GM19455 (cell line): ENCODE results near the gene EVA1C.
"Not testable (repeated sequence)": the region's sequence is repeated elsewhere in the genome, so short reads cannot be mapped to it uniquely, and the experiment has no call there.

Experiments
- ATAC-seq: cut with Tn5 transposase; IDR thresholded peaks from one replicate; pipeline ENCODE4 v1.9.1; 2021; ENCODE audit not compliant: unreplicated experiment

EVA1C gene

DNA sequence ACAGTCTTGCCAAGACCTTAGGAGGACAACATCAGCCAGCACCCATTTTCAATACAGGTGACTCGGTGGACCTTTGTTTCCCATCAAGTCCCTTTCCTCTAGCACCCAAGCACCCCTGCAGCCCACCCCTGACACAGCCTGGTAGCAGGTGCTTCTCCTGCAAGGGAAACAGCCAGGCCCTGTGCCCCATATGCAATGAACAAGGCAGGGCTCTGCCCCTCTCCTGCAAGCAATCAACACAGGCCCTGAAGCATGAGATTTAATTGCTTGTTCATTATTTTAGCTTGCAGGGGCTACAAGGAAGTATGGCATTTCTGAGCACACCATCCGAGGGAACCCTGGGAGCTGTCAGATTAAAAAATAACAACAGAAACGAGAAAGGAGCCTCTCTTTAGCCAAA lies 137.4 kb downstream of the EVA1C start:
- ATAC-seq = no peak

DNA sequence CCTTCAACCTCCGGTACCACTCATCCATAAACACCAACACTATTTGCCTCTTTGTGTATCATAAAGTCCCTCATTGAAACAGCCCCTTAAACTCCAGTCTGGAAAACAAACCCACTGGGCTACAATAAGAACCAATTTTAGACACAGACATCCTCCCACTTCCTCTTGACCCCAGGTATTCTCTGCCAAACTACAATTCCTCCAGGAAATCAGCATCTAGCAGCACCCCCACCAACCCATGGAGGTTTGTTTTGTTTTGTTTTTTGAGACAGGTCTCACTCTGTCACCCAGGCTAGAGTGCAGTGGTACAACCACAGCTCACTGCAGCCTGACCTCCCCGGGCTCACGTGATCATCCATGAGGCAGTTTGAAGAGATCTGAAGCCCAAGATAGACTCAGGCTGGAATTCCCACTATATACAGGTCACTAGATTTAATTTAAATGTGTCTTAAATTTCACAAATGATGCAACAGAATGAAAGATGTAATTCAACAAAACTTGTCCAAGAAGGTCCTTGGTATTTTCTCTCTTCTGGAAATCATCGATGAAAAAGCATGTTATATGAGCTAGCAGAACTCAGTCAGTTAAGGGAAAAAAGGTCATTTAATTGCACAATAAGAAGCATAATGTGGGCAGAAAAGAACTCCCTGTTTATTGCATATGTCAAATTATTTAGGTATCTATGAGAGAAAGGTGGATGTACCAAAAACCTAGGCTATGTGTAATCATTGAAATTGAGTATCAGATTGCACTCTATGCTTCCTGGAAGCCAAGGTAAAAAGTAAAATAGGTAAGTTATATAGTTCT lies 142.5 kb downstream of the EVA1C start:
- ATAC-seq = no peak

DNA sequence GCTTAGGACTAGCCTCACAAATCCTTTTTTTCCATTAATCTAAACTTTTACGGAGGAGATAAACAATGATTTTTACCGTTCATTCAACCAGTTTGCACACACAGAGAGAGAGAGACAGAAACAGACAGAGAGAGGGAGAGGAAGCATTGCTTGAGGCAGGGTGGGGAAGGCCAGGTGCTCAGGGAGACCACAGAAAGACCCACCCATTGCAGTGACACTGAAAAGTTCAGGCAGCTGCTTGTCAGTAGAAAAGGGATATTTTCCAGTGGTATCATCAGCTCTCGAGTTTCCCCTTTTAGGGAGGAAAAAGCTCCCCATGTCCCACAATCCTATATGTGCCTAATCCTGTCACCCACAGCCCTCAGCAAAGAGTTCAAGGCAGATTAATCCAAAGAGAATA lies 145.6 kb downstream of the EVA1C start:
- no peak for ATAC-seq

DNA sequence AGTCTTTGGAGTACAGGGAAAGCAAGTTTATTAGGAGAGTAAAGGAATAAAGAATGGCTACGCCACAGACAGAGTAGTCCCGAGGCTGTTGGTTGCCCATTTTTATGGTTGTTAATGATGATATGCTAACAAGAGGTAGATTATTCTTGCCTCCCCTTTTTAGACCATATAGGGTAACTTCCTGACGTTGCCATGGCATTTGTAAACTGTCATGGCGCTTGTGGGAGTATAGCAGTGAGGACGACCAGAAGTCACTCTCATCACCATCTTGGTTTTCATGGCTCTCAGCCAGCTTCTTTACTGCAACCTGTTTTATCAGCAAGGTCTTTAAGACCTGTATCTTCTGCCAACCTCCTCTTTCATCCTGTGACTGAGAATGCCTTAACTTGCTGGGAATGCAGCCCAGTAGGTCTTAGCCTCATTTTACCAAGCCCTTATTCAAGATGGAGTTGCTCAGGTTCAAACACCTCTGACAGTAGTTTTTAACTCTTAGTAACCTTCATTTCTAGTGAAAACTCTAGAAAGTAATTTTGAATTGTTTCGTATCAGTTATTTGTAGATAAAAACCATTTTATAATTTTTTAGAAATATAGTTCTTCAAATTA lies 146.6 kb downstream of the EVA1C start:
- no peak for ATAC-seq

DNA sequence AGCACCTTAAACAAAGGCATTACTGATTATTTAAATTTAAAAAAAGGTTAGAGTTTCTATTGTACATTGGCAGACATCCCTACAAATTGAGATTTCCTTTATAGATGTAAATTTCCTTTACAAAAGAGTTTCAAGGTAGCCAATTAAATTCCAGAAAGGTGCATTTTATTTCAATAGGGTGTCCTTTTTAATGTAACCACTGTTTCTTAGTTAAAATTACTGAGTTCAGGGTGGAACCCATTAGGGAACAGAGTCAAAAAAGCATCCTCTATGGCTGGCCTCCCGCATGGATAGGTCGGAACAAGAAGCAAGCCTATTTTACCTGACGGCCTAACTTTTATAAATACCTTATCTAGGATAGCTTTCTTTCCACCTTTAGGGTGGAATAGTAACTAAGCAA lies 148.4 kb downstream of the EVA1C start:
- no peak for ATAC-seq

DNA sequence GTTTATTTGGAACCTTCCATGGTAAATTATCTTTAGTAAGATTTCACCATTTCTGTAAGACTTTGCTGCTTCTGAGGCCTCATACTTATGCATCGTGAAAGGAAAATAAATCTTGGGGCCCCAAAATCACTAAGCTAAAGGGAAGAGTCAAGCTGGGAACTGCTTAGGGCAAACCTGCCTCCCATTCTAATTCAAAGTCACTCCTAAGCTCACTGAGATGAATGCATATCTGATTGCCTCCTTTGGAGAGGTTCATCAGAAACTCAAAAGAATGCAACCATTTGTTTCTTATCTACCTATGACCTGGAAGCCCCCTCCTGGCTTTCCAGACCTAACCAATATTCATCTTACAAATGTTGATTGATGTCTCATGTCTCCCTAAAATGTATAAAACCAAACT lies 149.0 kb downstream of the EVA1C start:
- not testable (repeated sequence) for ATAC-seq

DNA sequence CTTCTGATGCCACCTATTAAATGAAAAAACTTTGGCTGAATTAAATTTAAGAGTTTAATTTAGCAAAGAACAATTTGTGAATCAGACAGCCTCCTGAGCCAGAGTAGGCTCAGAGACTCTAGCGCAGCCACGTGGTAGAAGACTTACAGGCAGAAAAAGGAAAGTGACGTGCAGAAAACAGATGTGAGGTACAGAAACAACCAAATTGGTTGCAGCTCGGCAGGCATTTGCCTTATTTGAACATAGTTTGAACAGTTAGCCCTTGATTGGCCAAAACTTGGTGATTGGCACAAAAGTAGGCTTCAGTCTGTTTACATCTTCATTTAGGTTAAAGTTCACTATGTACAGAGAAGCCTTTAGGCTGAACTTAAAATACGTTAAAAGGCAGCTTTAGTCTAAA lies 149.9 kb downstream of the EVA1C start:
- no peak for ATAC-seq

DNA sequence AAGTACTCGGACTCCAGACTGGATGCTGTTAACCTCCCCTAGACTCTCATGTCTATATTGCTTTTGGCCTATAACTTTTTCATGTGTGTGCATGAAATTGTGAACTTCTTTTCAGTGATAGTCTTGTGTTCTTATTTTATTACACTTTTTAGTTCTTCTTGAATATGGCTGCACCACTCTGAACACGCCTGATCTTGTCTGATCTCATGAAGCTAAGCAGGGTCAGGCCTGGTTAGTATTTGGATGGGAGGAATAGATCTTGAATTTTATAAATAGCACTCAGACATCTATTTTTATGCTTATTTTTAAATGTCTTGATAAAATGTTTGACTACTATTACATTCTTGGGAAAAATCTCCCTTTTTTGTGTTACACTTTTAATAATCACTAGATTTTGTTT lies 150.4 kb downstream of the EVA1C start:
- no peak for ATAC-seq
